K562 (cell line): ENCODE data around the gene SFXN3. TPM values are rescaled to one million over a fixed set of nuclear protein-coding genes. Genes with fewer than 3 reads are reported as not detected.

Experiments
- CHD4 ChIP-seq: fragments of 200-600 bp; sonication (generic); IDR thresholded peaks from 3 replicates; pipeline ENCODE4 v1.6.1; 2012; ENCODE audit warnings: low read depth, mild to moderate bottlenecking, mixed read lengths, low read length, inconsistent platforms; ENCODE audit not compliant: insufficient read depth, insufficient replicate concordance, poor library complexity, severe bottlenecking
- DEAF1 ChIP-seq: fragments of 450-650 bp; formaldehyde crosslinking; IDR thresholded peaks from 2 replicates; pipeline ENCODE4 v1.4.0; 2020; ENCODE audit warnings: mild to moderate bottlenecking, moderate library complexity
- ELF1 ChIP-seq: fragments of 200-800 bp; sonication (Bioruptor generic); IDR thresholded peaks from 2 replicates; pipeline ENCODE4 v1.6.1; 2016; ENCODE audit warnings: missing genetic modification characterization, missing compliant biosample characterization
- ETV5 ChIP-seq: sonication (generic); formaldehyde crosslinking; IDR thresholded peaks from 2 replicates; pipeline ENCODE4 v1.4.0; 2020; ENCODE audit warnings: low read depth, mild to moderate bottlenecking, missing genetic modification reagents
- FOXK2 ChIP-seq, 2 experiments: fragments of 450-650 bp; IDR thresholded peaks in 1 of 2; conservative IDR thresholded peaks in 1 of 2; 2 replicates each; pipeline ENCODE4 v1.6.1; 2016; ENCODE audit warnings: low read depth in 2 of 2, mild to moderate bottlenecking in 1 of 2
- HDAC2 ChIP-seq: fragments of 450-650 bp; IDR thresholded peaks from 2 replicates; pipeline ENCODE4 v1.6.1; 2016; ENCODE audit warnings: mild to moderate bottlenecking
- NR1H2 ChIP-seq: sonication (generic); formaldehyde crosslinking; IDR thresholded peaks from 2 replicates; pipeline ENCODE4 v1.4.0; 2020; ENCODE audit warnings: mild to moderate bottlenecking, missing genetic modification reagents
- NR2C2 ChIP-seq, 2 experiments: fragments of 200-800 bp in 1 of 2; sonication (Bioruptor generic) in 1 of 2; sonication (generic) in 1 of 2; formaldehyde crosslinking in 1 of 2; IDR thresholded peaks; 2 replicates each; pipeline versions ENCODE4 v1.6.1 to v1.8.0; 2016 to 2022; ENCODE audit warnings: mild to moderate bottlenecking in 1 of 2, missing compliant biosample characterization in 1 of 2, missing genetic modification characterization in 1 of 2, missing genetic modification reagents in 1 of 2
- RFX7 ChIP-seq: fragments of 250-450 bp; sonication (Bioruptor Pico); IDR thresholded peaks from 2 replicates; pipeline ENCODE4 v1.5.1; 2021; ENCODE audit warnings: mild to moderate bottlenecking
- XRCC5 ChIP-seq: fragments of 200-400 bp; formaldehyde crosslinking; IDR thresholded peaks from 2 replicates; pipeline ENCODE4 v1.6.1; 2017; ENCODE audit warnings: low read depth, mild to moderate bottlenecking, low read length
- ZBTB7A ChIP-seq: IDR thresholded peaks from 2 replicates; pipeline ENCODE4 v1.6.1; 2011; ENCODE audit warnings: low read depth, mild to moderate bottlenecking, low read length, moderate library complexity, borderline replicate concordance; ENCODE audit not compliant: control insufficient read depth
- ZNF174 ChIP-seq: fragments of 250-450 bp; sonication (Bioruptor Pico); IDR thresholded peaks from 2 replicates; pipeline ENCODE4 v1.4.0; 2020; ENCODE audit warnings: mild to moderate bottlenecking
- polyA plus RNA-seq, 8 experiments: library from polyadenylated mRNA; depleted of rRNA in 4 of 8; stranded (reverse) in 5 of 8; unstranded in 3 of 8; fragments of >200 nt; fragmentation: Nextera tagmentation in 2 of 8; fragmentation: Illumina TruSeq in 1 of 8; extraction: Ambion mirVana in 2 of 8; extraction: Trizol in 1 of 8; gene quantifications; 2 replicates each; pipeline versions ENCODE4 v1.2.1 to v1.2.3, GENCODE V29; 2011 to 2014; ENCODE audit warnings: inconsistent platforms in 1 of 8, missing spikeins in 1 of 8
- total RNA-seq, 7 experiments: library from RNA; depleted of rRNA in 6 of 7; stranded (reverse); fragments of >200 nt in 6 of 7; fragmentation: Illumina TruSeq in 2 of 7; extraction: Trizol in 2 of 7; gene quantifications; 2 replicates each; pipeline versions ENCODE4 v1.2.1 to v1.2.3, GENCODE V29; 2011 to 2021; ENCODE audit warnings: low replicate concordance in 1 of 7
- TF ChIP-seq, protein P1 (sequence below): fragments of 450-650 bp; conservative IDR thresholded peaks from 2 replicates; pipeline ENCODE4 v1.6.1; 2016; ENCODE audit warnings: missing genetic modification characterization, low read depth, mild to moderate bottlenecking, missing compliant biosample characterization, moderate library complexity
- TF ChIP-seq, protein P2 (sequence below): fragments of 450-650 bp; IDR thresholded peaks from 2 replicates; pipeline ENCODE4 v1.6.1; 2017; ENCODE audit warnings: antibody characterized with exemption
- TF ChIP-seq, protein P3 (sequence below): sonication (generic); formaldehyde crosslinking; IDR thresholded peaks from 2 replicates; pipeline ENCODE4 v1.9.0; 2022; ENCODE audit warnings: mild to moderate bottlenecking, missing genetic modification reagents
- TF ChIP-seq, protein P4 (sequence below): fragments of 450-650 bp; IDR thresholded peaks from 2 replicates; pipeline ENCODE4 v1.6.1; 2018; ENCODE audit not compliant: partially characterized antibody

SFXN3 gene
- total and polyA plus RNA-seq, 9 of the 15 experiments (the other 6 are each of a cell fraction or from before 2014, with no cell fraction given) = 0.24 to 4.6 (median 0.86) TPM

- TF ChIP-seq, protein P1, sequence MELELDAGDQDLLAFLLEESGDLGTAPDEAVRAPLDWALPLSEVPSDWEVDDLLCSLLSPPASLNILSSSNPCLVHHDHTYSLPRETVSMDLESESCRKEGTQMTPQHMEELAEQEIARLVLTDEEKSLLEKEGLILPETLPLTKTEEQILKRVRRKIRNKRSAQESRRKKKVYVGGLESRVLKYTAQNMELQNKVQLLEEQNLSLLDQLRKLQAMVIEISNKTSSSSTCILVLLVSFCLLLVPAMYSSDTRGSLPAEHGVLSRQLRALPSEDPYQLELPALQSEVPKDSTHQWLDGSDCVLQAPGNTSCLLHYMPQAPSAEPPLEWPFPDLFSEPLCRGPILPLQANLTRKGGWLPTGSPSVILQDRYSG (tag) = no peak
- 0 out of 4 replicates have a peak, but pooled peaks of 1 of the 2 experiments have one; percentile 35 for TF ChIP-seq FOXK2 (conservative IDR thresholded peaks at IDR 0.05 in 1 of 2, IDR thresholded peaks at IDR 0.05 in 1 of 2; ENCODE audit: low read depth in 2 of 2)
- 0 out of 2 replicates have a peak, but pooled peaks have one; percentile 23 for TF ChIP-seq XRCC5
- no peak for TF ChIP-seq DEAF1 (CRISPR knock-in tag)
- TF ChIP-seq ZBTB7A = peak; percentile 6; the same call in 1 of the 2 replicates
- TF ChIP-seq ETV5 (CRISPR knock-in tag) = peak; percentile 56; the same call in 1 of the 2 replicates
- TF ChIP-seq, protein P2, sequence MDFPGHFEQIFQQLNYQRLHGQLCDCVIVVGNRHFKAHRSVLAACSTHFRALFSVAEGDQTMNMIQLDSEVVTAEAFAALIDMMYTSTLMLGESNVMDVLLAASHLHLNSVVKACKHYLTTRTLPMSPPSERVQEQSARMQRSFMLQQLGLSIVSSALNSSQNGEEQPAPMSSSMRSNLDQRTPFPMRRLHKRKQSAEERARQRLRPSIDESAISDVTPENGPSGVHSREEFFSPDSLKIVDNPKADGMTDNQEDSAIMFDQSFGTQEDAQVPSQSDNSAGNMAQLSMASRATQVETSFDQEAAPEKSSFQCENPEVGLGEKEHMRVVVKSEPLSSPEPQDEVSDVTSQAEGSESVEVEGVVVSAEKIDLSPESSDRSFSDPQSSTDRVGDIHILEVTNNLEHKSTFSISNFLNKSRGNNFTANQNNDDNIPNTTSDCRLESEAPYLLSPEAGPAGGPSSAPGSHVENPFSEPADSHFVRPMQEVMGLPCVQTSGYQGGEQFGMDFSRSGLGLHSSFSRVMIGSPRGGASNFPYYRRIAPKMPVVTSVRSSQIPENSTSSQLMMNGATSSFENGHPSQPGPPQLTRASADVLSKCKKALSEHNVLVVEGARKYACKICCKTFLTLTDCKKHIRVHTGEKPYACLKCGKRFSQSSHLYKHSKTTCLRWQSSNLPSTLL = no peak
- TF ChIP-seq ZNF174 (CRISPR knock-in tag) = no peak
- TF ChIP-seq, protein P3, sequence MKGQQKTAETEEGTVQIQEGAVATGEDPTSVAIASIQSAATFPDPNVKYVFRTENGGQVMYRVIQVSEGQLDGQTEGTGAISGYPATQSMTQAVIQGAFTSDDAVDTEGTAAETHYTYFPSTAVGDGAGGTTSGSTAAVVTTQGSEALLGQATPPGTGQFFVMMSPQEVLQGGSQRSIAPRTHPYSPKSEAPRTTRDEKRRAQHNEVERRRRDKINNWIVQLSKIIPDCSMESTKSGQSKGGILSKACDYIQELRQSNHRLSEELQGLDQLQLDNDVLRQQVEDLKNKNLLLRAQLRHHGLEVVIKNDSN = peak; percentile 51; the same call in 1 of the 2 replicates
- TF ChIP-seq, protein P4, sequence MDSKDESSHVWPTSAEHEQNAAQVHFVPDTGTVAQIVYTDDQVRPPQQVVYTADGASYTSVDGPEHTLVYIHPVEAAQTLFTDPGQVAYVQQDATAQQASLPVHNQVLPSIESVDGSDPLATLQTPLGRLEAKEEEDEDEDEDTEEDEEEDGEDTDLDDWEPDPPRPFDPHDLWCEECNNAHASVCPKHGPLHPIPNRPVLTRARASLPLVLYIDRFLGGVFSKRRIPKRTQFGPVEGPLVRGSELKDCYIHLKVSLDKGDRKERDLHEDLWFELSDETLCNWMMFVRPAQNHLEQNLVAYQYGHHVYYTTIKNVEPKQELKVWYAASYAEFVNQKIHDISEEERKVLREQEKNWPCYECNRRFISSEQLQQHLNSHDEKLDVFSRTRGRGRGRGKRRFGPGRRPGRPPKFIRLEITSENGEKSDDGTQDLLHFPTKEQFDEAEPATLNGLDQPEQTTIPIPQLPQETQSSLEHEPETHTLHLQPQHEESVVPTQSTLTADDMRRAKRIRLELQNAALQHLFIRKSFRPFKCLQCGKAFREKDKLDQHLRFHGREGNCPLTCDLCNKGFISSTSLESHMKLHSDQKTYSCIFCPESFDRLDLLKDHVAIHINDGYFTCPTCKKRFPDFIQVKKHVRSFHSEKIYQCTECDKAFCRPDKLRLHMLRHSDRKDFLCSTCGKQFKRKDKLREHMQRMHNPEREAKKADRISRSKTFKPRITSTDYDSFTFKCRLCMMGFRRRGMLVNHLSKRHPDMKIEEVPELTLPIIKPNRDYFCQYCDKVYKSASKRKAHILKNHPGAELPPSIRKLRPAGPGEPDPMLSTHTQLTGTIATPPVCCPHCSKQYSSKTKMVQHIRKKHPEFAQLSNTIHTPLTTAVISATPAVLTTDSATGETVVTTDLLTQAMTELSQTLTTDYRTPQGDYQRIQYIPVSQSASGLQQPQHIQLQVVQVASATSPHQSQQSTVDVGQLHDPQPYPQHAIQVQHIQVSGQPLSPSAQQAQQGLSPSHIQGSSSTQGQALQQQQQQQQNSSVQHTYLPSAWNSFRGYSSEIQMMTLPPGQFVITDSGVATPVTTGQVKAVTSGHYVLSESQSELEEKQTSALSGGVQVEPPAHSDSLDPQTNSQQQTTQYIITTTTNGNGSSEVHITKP = peak; percentile 26
- TF ChIP-seq ELF1 (tag) = 0 out of 2 replicates have a peak, but pooled peaks have one; percentile 30
- no peak; the same call in 1 of the 2 replicates for TF ChIP-seq NR2C2 (CRISPR knock-in tag; IDR thresholded peaks at IDR 0.05)
- peak; percentile 19; the same call in 1 of the 2 replicates for TF ChIP-seq NR2C2 (tag; IDR thresholded peaks at IDR 0.05)
- TF ChIP-seq HDAC2 = no peak; the same call in 1 of the 2 replicates
- peak; percentile 17 for TF ChIP-seq CHD4
- TF ChIP-seq RFX7 (CRISPR knock-in tag) = no peak
- no peak for TF ChIP-seq NR1H2 (CRISPR knock-in tag)
Observed at GRCh38 chr10:100997360-100998182, 33.5 kb upstream of the SFXN3 start (continued).
